PC-9 (cell line): ENCODE measurements around the gene GLP1R. TPM values are rescaled to one million over a fixed set of nuclear protein-coding genes. Genes with fewer than 3 reads are reported as not detected.

Experiments
- BruUV-seq: library from RNA; stranded (reverse); fragments of 400-500 nt; replicated peaks from 2 replicates; lab custom pipeline; 2021; lab: Mats Ljungman, UMichigan
- CTCF ChIA-PET: fragments of 300-600 bp; sonication (Branson Sonifier 250); formaldehyde crosslinking; loops from one replicate; lab custom pipeline; 2022; ENCODE audit warnings: antibody characterized with exemption; lab: Charles Lee
- POLR2A ChIA-PET: fragments of 300-600 bp; sonication (Branson Sonifier 250); formaldehyde crosslinking; loops from one replicate; lab custom pipeline; 2022; ENCODE audit warnings: antibody characterized with exemption; ENCODE audit not compliant: unreplicated experiment; lab: Charles Lee
- DNase-seq, 2 experiments: peaks; one replicate each; pipeline versions ENCODE4 v3.0.0 to v3.0.0-alpha.2; 2015 to 2022; ENCODE audit warnings: mixed read lengths in 1 of 2
- H2AFZ ChIP-seq: fragments of 200-600 bp; sonication (generic); 2 replicates; pipeline ENCODE4 v1.8.1; 2017; ENCODE audit warnings: antibody characterized with exemption
- H3F3A ChIP-seq: fragments of 200-600 bp; sonication (generic); 2 replicates; pipeline ENCODE4 v1.8.1; 2017; ENCODE audit warnings: antibody characterized with exemption, mild to moderate bottlenecking, low read depth; ENCODE audit not compliant: insufficient read depth
- H3K27ac ChIP-seq: fragments of 200-600 bp; sonication (generic); 2 replicates; pipeline ENCODE4 v1.6.1; 2016; ENCODE audit warnings: mixed run types
- H3K27me3 ChIP-seq: fragments of 200-600 bp; sonication (generic); 2 replicates; pipeline ENCODE4 v1.6.1; 2016; ENCODE audit warnings: low read depth, mixed run types; ENCODE audit not compliant: insufficient read depth
- H3K36me3 ChIP-seq: fragments of 200-600 bp; sonication (generic); 2 replicates; pipeline ENCODE4 v1.6.1; 2016; ENCODE audit warnings: low read depth, mixed run types
- H3K4me1 ChIP-seq: fragments of 200-600 bp; sonication (generic); replicated peaks from 2 replicates; pipeline ENCODE4 v1.6.1; 2016; ENCODE audit warnings: mixed run types; ENCODE audit not compliant: insufficient read depth
- H3K4me2 ChIP-seq: fragments of 200-600 bp; sonication (generic); 2 replicates; pipeline ENCODE4 v1.6.1; 2017; ENCODE audit warnings: mixed run types
- H3K4me3 ChIP-seq: fragments of 200-600 bp; sonication (generic); 2 replicates; pipeline ENCODE4 v1.6.1; 2016; ENCODE audit warnings: mixed run types
- H3K79me2 ChIP-seq: fragments of 200-600 bp; sonication (generic); 2 replicates; pipeline ENCODE4 v1.6.1; 2017; ENCODE audit warnings: low read depth, mixed run types
- H3K9me2 ChIP-seq: fragments of 200-600 bp; sonication (generic); 2 replicates; pipeline ENCODE4 v1.8.1; 2017; ENCODE audit warnings: mild to moderate bottlenecking; ENCODE audit not compliant: insufficient read depth
- H3K9me3 ChIP-seq: fragments of 200-600 bp; sonication (generic); 2 replicates; pipeline ENCODE4 v1.8.1; 2016; ENCODE audit warnings: low read depth; ENCODE audit not compliant: insufficient read depth
- H4K20me1 ChIP-seq: fragments of 200-600 bp; sonication (generic); 2 replicates; pipeline ENCODE4 v1.8.1; 2017; ENCODE audit not compliant: insufficient read depth
- EZH2 ChIP-seq: fragments of 200-600 bp; sonication (generic); IDR thresholded peaks from 2 replicates; pipeline ENCODE4 v1.8.0; 2017; ENCODE audit warnings: antibody characterized with exemption, low read depth
- intact Hi-C: fragments of 100-400 bp; cut with micrococcal nuclease; formaldehyde crosslinking; loops from one replicate; pipeline ENCODE4 v1.10.0; 2022; ENCODE audit not compliant: unreplicated experiment
- total RNA-seq: library from RNA; stranded (reverse); gene quantifications from 2 replicates; pipeline ENCODE4 v1.2.3, GENCODE V29; 2021
- TF ChIP-seq, protein P1 (sequence below): fragments of 200-600 bp; sonication (generic); conservative IDR thresholded peaks from 2 replicates; pipeline ENCODE4 v1.6.1; 2017; ENCODE audit warnings: mixed run types, antibody characterized with exemption, mild to moderate bottlenecking, moderate library complexity

GLP1R gene
- total RNA-seq, 1 experiment from 2014 or later, result not detected

DNA sequence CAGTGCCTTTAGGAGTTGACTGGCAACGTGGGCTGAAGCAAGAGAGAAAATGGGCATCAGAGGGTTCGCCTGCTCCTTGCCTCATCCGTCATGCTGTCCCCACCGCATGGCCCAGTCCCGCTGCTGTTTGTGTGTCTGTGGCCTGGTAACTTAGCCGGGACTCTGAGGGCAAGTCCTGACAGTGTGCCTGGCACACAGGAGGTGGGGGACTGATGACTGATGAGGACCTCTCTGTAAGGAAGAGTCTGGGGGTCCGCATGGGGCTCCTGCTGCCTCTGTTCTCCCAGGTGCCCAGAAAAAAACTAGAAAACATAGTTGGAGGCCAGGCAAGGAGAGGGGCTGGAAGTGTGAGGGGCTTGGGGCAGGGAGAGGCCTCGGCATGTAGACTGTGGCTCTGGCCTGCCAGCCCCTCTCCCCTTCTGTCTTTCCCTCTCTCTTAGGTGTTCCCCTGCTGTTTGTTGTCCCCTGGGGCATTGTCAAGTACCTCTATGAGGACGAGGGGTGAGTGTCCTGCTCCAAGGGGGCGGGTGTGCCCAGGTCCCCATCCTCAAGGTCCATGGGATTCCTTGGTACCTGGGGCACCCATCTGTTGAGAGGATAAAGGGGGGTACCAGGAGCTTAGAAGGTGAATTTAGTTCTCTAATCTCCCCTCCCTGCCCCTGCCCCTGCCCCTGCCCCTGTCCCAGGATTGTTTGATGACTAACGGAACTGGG lies 29.5 kb downstream of the GLP1R start:
- Histone ChIP-seq H2AFZ (no peak overlapping the region), H3K27me3 (peaks cover 84% of the 10 kb centered on the region), H3K27ac (no peak overlapping the region), H3K9me2 (no peaks in the 10 kb centered on the region), H3K4me1 (no peaks in the 10 kb centered on the region), H3K4me2 (no peak overlapping the region), H3F3A (no peaks in the 10 kb centered on the region), H3K79me2 (no peaks in the 10 kb centered on the region), H3K36me3 (no peaks in the 10 kb centered on the region), H3K9me3 (no peaks in the 10 kb centered on the region), H3K4me3 (no peak overlapping the region), H4K20me1 (no peaks in the 10 kb centered on the region)
- CTCF ChIA-PET, result no interaction called here
- no TSS peak for BruUV-seq
- TF ChIP-seq, protein P1, sequence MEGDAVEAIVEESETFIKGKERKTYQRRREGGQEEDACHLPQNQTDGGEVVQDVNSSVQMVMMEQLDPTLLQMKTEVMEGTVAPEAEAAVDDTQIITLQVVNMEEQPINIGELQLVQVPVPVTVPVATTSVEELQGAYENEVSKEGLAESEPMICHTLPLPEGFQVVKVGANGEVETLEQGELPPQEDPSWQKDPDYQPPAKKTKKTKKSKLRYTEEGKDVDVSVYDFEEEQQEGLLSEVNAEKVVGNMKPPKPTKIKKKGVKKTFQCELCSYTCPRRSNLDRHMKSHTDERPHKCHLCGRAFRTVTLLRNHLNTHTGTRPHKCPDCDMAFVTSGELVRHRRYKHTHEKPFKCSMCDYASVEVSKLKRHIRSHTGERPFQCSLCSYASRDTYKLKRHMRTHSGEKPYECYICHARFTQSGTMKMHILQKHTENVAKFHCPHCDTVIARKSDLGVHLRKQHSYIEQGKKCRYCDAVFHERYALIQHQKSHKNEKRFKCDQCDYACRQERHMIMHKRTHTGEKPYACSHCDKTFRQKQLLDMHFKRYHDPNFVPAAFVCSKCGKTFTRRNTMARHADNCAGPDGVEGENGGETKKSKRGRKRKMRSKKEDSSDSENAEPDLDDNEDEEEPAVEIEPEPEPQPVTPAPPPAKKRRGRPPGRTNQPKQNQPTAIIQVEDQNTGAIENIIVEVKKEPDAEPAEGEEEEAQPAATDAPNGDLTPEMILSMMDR, result no peak
- no peak for TF ChIP-seq EZH2
- DNase-seq, result no peak
- POLR2A ChIA-PET, result no interaction called here
- intact Hi-C loops, result no loop called here

DNA sequence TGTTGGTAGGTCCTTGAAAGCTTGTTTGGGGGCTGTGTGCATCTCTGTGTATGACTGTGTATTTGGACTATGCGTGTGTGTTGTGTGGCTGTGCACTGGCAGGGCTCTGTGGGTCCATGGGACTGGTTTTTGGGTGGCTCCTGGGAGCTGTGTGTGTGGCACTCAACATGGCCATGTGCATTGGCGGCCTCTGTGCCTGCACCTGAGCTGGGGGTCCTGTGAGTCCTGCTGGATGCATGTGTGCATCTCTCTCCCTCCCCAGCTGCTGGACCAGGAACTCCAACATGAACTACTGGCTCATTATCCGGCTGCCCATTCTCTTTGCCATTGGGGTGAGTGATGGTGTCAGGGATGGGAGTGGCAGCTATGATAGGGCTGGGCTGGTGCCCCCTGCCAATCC lies 30.1 kb downstream of the GLP1R start:
- CTCF ChIA-PET, result no interaction called here
- no peaks in the 10 kb centered on the region for H3F3A ChIP-seq
- H3K79me2 ChIP-seq, result no peaks in the 10 kb centered on the region
- POLR2A ChIA-PET, result no interaction called here
- H3K4me1 ChIP-seq, result no peaks in the 10 kb centered on the region
- no peaks in the 10 kb centered on the region for H4K20me1 ChIP-seq
- no peak overlapping the region for H3K27ac ChIP-seq
- no peaks in the 10 kb centered on the region for H3K9me2 ChIP-seq
- TF ChIP-seq, protein P1, result no peak
- TF ChIP-seq EZH2, result no peak
- intact Hi-C loops, result no loop called here
- DNase-seq, result no peak
- H3K4me2 ChIP-seq, result no peak overlapping the region
- H3K27me3 ChIP-seq, result peaks cover 84% of the 10 kb centered on the region
- no peaks in the 10 kb centered on the region for H3K36me3 ChIP-seq
- H3K9me3 ChIP-seq, result no peaks in the 10 kb centered on the region
- no TSS peak for BruUV-seq
- no peak overlapping the region for H2AFZ ChIP-seq
- H3K4me3 ChIP-seq, result no peak overlapping the region

DNA sequence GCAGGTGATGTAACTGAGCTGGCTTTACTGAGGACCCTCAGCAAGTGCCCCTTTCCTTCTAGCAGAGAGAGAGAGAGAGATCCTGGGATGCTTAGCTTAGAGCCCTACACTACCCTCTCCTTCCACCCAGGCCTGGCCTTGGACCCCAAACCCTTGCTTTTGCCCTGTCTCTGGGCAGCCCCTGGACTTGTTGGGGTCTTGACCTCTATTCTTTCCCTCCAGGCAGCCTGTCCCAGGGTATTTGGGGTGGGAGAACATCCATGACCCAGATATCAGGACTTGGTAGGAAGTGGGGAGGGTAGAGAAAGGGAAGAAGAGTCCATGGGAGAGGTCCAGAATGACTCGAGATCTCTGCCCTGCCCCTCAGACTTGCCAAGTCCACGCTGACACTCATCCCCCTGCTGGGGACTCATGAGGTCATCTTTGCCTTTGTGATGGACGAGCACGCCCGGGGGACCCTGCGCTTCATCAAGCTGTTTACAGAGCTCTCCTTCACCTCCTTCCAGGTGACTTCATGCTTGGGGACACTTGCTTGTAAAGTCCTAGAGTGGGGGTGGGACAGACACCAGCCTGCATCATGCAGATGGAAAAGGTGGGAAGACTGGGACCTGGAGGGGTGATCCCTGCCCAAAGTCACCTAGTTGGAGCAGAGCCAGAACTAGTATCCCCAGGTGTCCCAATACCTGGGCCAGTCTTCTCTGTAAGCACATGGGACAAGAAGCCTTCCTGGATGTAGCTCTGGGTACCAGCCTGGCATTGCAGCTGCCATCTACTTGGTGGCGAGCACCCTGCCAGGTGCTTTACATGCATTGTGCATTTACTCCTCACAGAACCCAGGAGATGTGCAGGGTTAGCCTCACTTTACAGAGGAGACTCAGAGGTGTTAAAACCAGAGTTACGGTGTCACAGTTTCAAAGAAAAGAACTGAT lies 30.9 kb downstream of the GLP1R start:
- Histone ChIP-seq H3K27ac (no peak overlapping the region), H3K4me2 (no peak overlapping the region), H2AFZ (no peak overlapping the region), H3K27me3 (peaks cover 84% of the 10 kb centered on the region), H3K9me2 (no peaks in the 10 kb centered on the region), H3K9me3 (no peaks in the 10 kb centered on the region), H3K79me2 (no peaks in the 10 kb centered on the region), H3K4me1 (no peaks in the 10 kb centered on the region), H3F3A (no peaks in the 10 kb centered on the region), H3K4me3 (no peak overlapping the region), H3K36me3 (no peaks in the 10 kb centered on the region), H4K20me1 (no peaks in the 10 kb centered on the region)
- ChIA-PET CTCF (no interaction called here), POLR2A (no interaction called here)
- no TSS peak for BruUV-seq
- intact Hi-C loops, result no loop called here
- TF ChIP-seq, protein P1, result no peak
- TF ChIP-seq EZH2, result no peak
- no peak for DNase-seq
